ENCODE results near the gene KCNE3.

DNA sequence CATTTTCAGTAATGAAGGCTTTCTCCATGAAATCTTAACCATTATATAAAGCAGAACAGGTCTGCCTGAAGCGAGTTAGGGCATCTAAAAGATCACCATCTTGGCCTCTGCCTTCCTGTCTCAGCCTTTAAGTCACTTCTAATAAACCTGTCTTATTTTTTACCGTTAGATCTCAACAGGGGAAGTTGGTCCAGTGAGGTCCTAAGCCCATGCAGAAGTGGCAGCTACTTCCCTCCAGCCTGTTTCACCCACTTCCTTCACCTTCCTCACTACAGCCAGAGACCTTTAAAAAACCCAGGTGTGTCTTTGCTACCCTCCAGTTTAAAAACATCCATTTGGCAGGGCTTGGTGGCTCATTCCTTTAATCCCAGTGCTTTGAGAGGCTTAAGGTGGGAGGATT lies 40.2 kb upstream of the KCNE3 start:
- TF ChIP-seq CTCF (IDR thresholded peaks at IDR 0.05; ENCODE audit: borderline replicate concordance, extremely low read depth, low read length, poor library complexity, severe bottlenecking), result no peak
- no peak for TF ChIP-seq EZH2 (IDR thresholded peaks at IDR 0.05; ENCODE audit: borderline replicate concordance, low read depth, low read length, severe bottlenecking)
